Astrocyte (in vitro differentiated cells and primary cell): ENCODE results near the gene ST14. TPM values are rescaled to one million over a fixed set of nuclear protein-coding genes. Genes with fewer than 3 reads are reported as not detected.
A peak's percentile ranks its signal among the peaks of the same experiment; 100 is the strongest.

Experiments
- DNase-seq: peaks from one replicate; pipeline ENCODE4 v3.0.0-alpha.2; 2010; ENCODE audit warnings: low read depth
- FAIRE-seq: peaks from 2 replicates; lab custom pipeline; 2011; peaks lifted over from hg19 to GRCh38; lab: Jason Lieb, UNC
- H2AFZ ChIP-seq: 2 replicates; pipeline ENCODE4 v1.6.0; 2012; ENCODE audit warnings: low read depth, low read length, inconsistent platforms
- H3K27ac ChIP-seq: 2 replicates; pipeline ENCODE4 v1.5.1; 2011; ENCODE audit warnings: low read depth, low read length, inconsistent platforms
- H3K27me3 ChIP-seq: 2 replicates; pipeline ENCODE4 v1.6.0; 2011; ENCODE audit warnings: low read length, inconsistent platforms; ENCODE audit not compliant: insufficient read depth
- H3K36me3 ChIP-seq: 2 replicates; pipeline ENCODE4 v1.5.1; 2011; ENCODE audit warnings: low read length, inconsistent platforms; ENCODE audit not compliant: insufficient read depth
- H3K4me1 ChIP-seq: 2 replicates; pipeline ENCODE4 v1.5.1; 2011; ENCODE audit warnings: low read length, inconsistent platforms; ENCODE audit not compliant: insufficient read depth
- H3K4me2 ChIP-seq: 2 replicates; pipeline ENCODE4 v1.6.0; 2012; ENCODE audit warnings: low read length, inconsistent platforms
- H3K4me3 ChIP-seq: 2 replicates; pipeline ENCODE4 v1.5.1; 2011; ENCODE audit warnings: low read depth, mild to moderate bottlenecking, low read length, inconsistent platforms; ENCODE audit not compliant: insufficient read depth
- H3K79me2 ChIP-seq: 2 replicates; pipeline ENCODE4 v1.6.0; 2012; ENCODE audit warnings: mild to moderate bottlenecking, low read length, inconsistent platforms; ENCODE audit not compliant: insufficient read depth
- H3K9ac ChIP-seq: 2 replicates; pipeline ENCODE4 v1.6.0; 2012; ENCODE audit warnings: mild to moderate bottlenecking, low read length, inconsistent platforms
- H3K9me3 ChIP-seq: 2 replicates; pipeline ENCODE4 v1.5.1; 2012; ENCODE audit warnings: low read depth, mild to moderate bottlenecking, low read length, inconsistent platforms; ENCODE audit not compliant: insufficient read depth
- H4K20me1 ChIP-seq: 2 replicates; pipeline ENCODE4 v1.6.0; 2012; ENCODE audit warnings: low read length, inconsistent platforms; ENCODE audit not compliant: insufficient read depth
- H3K27ac Mint-ChIP-seq: one replicate; pipeline ENCODE4 v1.8.0; 2021; ENCODE audit warnings: mild to moderate bottlenecking, mixed read lengths; ENCODE audit not compliant: unreplicated experiment
- H3K27me3 Mint-ChIP-seq: one replicate; pipeline ENCODE4 v1.8.0; 2021; ENCODE audit warnings: low read depth, mixed read lengths; ENCODE audit not compliant: unreplicated experiment
- H3K36me3 Mint-ChIP-seq: one replicate; pipeline ENCODE4 v1.8.0; 2021; ENCODE audit warnings: low read depth, mixed read lengths; ENCODE audit not compliant: unreplicated experiment
- H3K4me1 Mint-ChIP-seq: one replicate; pipeline ENCODE4 v1.8.0; 2021; ENCODE audit warnings: low read depth, mixed read lengths; ENCODE audit not compliant: unreplicated experiment
- H3K4me3 Mint-ChIP-seq: one replicate; pipeline ENCODE4 v1.8.0; 2021; ENCODE audit warnings: mild to moderate bottlenecking, moderate library complexity, mixed read lengths; ENCODE audit not compliant: unreplicated experiment
- H3K9me3 Mint-ChIP-seq: one replicate; pipeline ENCODE4 v1.8.0; 2021; ENCODE audit warnings: mild to moderate bottlenecking, mixed read lengths; ENCODE audit not compliant: unreplicated experiment
- EZH2 ChIP-seq: IDR thresholded peaks from 2 replicates; pipeline ENCODE4 v1.6.1; 2012; ENCODE audit warnings: mild to moderate bottlenecking, low read length, inconsistent platforms; ENCODE audit not compliant: insufficient read depth
- total RNA-seq: library from RNA; stranded (reverse); gene quantifications from 2 replicates; pipeline ENCODE4 v1.2.1, GENCODE V29; 2021
- TF ChIP-seq, protein P1 (sequence below): IDR thresholded peaks from 2 replicates; pipeline ENCODE4 v1.5.1; 2011; ENCODE audit warnings: low read depth, mild to moderate bottlenecking, inconsistent platforms, low read length, moderate library complexity; ENCODE audit not compliant: insufficient read depth

ST14 gene
- total RNA-seq, 1 donor from 2014 or later = 4.2 TPM

GRCh38 chr11:130146796-130147195 is 12.8 kb upstream of the ST14 start:
- Mint-ChIP-seq H3K27ac (peak overlapping the region; percentile 19), H3K4me3 (no peak overlapping the region), H3K27me3 (no peaks in the 10 kb centered on the region), H3K36me3 (peaks cover 26% of the 10 kb centered on the region), H3K4me1 (peaks cover 12% of the 10 kb centered on the region), H3K9me3 (no peaks in the 10 kb centered on the region)
- H3K4me3 ChIP-seq = no peak overlapping the region
- no peaks in the 10 kb centered on the region for H3K9me3 ChIP-seq
- FAIRE-seq (no peak), DNase-seq (no peak)
- no peaks in the 10 kb centered on the region for H3K27me3 ChIP-seq
- no peak overlapping the region for H3K9ac ChIP-seq
- no peak overlapping the region for H3K27ac ChIP-seq
- no peak overlapping the region for H3K4me2 ChIP-seq
- no peak for TF ChIP-seq EZH2
- TF ChIP-seq, protein P1, sequence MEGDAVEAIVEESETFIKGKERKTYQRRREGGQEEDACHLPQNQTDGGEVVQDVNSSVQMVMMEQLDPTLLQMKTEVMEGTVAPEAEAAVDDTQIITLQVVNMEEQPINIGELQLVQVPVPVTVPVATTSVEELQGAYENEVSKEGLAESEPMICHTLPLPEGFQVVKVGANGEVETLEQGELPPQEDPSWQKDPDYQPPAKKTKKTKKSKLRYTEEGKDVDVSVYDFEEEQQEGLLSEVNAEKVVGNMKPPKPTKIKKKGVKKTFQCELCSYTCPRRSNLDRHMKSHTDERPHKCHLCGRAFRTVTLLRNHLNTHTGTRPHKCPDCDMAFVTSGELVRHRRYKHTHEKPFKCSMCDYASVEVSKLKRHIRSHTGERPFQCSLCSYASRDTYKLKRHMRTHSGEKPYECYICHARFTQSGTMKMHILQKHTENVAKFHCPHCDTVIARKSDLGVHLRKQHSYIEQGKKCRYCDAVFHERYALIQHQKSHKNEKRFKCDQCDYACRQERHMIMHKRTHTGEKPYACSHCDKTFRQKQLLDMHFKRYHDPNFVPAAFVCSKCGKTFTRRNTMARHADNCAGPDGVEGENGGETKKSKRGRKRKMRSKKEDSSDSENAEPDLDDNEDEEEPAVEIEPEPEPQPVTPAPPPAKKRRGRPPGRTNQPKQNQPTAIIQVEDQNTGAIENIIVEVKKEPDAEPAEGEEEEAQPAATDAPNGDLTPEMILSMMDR = no peak
- peaks cover 22% of the 10 kb centered on the region for H4K20me1 ChIP-seq
- peaks cover 6% of the 10 kb centered on the region for H3K36me3 ChIP-seq
- H3K4me1 ChIP-seq = peaks cover 2% of the 10 kb centered on the region
- H2AFZ ChIP-seq = no peak overlapping the region
- no peaks in the 10 kb centered on the region for H3K79me2 ChIP-seq

- H3K4me1 ChIP-seq = no peaks in the 10 kb centered on the region
- H3K4me2 ChIP-seq = no peak overlapping the region
- Mint-ChIP-seq H3K27ac (no peak overlapping the region), H3K36me3 (peaks cover 27% of the 10 kb centered on the region), H3K27me3 (no peaks in the 10 kb centered on the region), H3K9me3 (no peaks in the 10 kb centered on the region), H3K4me1 (peaks cover 12% of the 10 kb centered on the region), H3K4me3 (no peak overlapping the region)
- DNase-seq = no peak
- H3K79me2 ChIP-seq = no peaks in the 10 kb centered on the region
- peaks cover 6% of the 10 kb centered on the region for H3K36me3 ChIP-seq
- no peaks in the 10 kb centered on the region for H3K9me3 ChIP-seq
- FAIRE-seq = no peak
- H4K20me1 ChIP-seq = peaks cover 15% of the 10 kb centered on the region
- H2AFZ ChIP-seq = no peak overlapping the region
- no peak overlapping the region for H3K27ac ChIP-seq
- no peak overlapping the region for H3K9ac ChIP-seq
- TF ChIP-seq, protein P1 = no peak
- no peak for TF ChIP-seq EZH2
- no peak overlapping the region for H3K4me3 ChIP-seq
- H3K27me3 ChIP-seq = no peaks in the 10 kb centered on the region
Observed at GRCh38 chr11:130148796-130149326, 10.7 kb upstream of the ST14 start.

- no peak for DNase-seq
- no peak overlapping the region for H3K4me3 Mint-ChIP-seq
- no peaks in the 10 kb centered on the region for H3K27me3 ChIP-seq
- H3K27ac Mint-ChIP-seq = no peak overlapping the region
- no peaks in the 10 kb centered on the region for H3K79me2 ChIP-seq
- no peak for TF ChIP-seq EZH2
- TF ChIP-seq, protein P1 = no peak
- H3K4me1 ChIP-seq = no peaks in the 10 kb centered on the region
- FAIRE-seq = no peak
- no peaks in the 10 kb centered on the region for H3K9me3 Mint-ChIP-seq
- H3K36me3 ChIP-seq = no peaks in the 10 kb centered on the region
- H4K20me1 ChIP-seq = peaks cover 9% of the 10 kb centered on the region
- no peak overlapping the region for H3K4me3 ChIP-seq
- H3K9me3 ChIP-seq = no peaks in the 10 kb centered on the region
- peaks cover 8% of the 10 kb centered on the region for H3K4me1 Mint-ChIP-seq
- H3K27ac ChIP-seq = no peak overlapping the region
- H2AFZ ChIP-seq = no peak overlapping the region
- H3K9ac ChIP-seq = no peak overlapping the region
- peaks cover 22% of the 10 kb centered on the region for H3K36me3 Mint-ChIP-seq
- no peak overlapping the region for H3K4me2 ChIP-seq
- no peaks in the 10 kb centered on the region for H3K27me3 Mint-ChIP-seq
Observed at GRCh38 chr11:130150790-130151189, 8.8 kb upstream of the ST14 start.
